Right cardiac atrium (tissue), 5 donors: ENCODE results near the gene NOLC1. TPM values are rescaled to one million over a fixed set of nuclear protein-coding genes. Genes with fewer than 3 reads are reported as not detected.
A peak's percentile ranks its signal among the peaks of the same experiment; 100 is the strongest.

Experiments used
- ATAC-seq, 2 donors: fragments of 200-7000 bp; cut with Tn5 transposase; one replicate each; pipeline versions ENCODE4 v1.8.0 to v1.9.1; 2020; ENCODE audit warnings: moderate library complexity in 2 of 2, mild to moderate bottlenecking in 1 of 2
- DNase-seq, 3 donors: peaks; one replicate each; pipeline ENCODE4 v3.0.0-alpha.2; 2020
- H3K27ac ChIP-seq: one replicate; pipeline ENCODE4 v1.5.1; 2013; ENCODE audit warnings: mild to moderate bottlenecking, low read length, control low read depth, moderate library complexity
- H3K27me3 ChIP-seq: one replicate; pipeline ENCODE4 v1.6.1; 2013; ENCODE audit not compliant: control insufficient read depth, insufficient read depth
- H3K4me1 ChIP-seq: one replicate; pipeline ENCODE4 v1.6.1; 2013; ENCODE audit warnings: low read length; ENCODE audit not compliant: control insufficient read depth, insufficient read depth
- H3K4me3 ChIP-seq: one replicate; pipeline ENCODE4 v1.5.1; 2013; ENCODE audit warnings: low read length, control low read depth
- H3K9me3 ChIP-seq: one replicate; pipeline ENCODE4 v1.6.1; 2013; ENCODE audit warnings: low read length; ENCODE audit not compliant: control insufficient read depth
- WGBS: extraction: QIAGEN DNeasy Blood & Tissue Kit; methylation state at CpG from one replicate; pipeline ENCODE4 v1.1.7; 2013; 5-methylcytosine and 5-hydroxymethylcytosine counted together
- intact Hi-C, 4 donors: fragments of 100-400 bp; cut with DNase I; formaldehyde crosslinking; loops; one replicate each; pipeline versions ENCODE4 v1.11.0 to v1.14.0; 2022 to 2023
- polyA plus RNA-seq: library from polyadenylated mRNA; stranded (reverse); fragments of 200-250 nt; gene quantifications from one replicate; pipeline ENCODE4 v1.2.3, GENCODE V29; 2013
- total RNA-seq, 4 donors: library from RNA; stranded (reverse); fragmentation: NEBNext Ultra II Directional; extraction: Animal tissue kit (Norgen Biotek cat#: 25700); gene quantifications; one replicate each; pipeline ENCODE4 v1.2.1, GENCODE V29; 2021
- donor health status: healthy with polysubstance abuse.
- donor health status: DM: no; HTN: yes; CAD: no.
- donor health status: DM: no; HTN: no; CAD: no.
- donor health status: DM: no; HTN: yes; CAD: no; lungs with severe emphysema.
- donor health status: DM: yes; HTN: yes; CAD: no.

NOLC1 gene
- total and polyA plus RNA-seq, 5 donors = 18.4 to 38.0 (median 30.1) TPM

DNA sequence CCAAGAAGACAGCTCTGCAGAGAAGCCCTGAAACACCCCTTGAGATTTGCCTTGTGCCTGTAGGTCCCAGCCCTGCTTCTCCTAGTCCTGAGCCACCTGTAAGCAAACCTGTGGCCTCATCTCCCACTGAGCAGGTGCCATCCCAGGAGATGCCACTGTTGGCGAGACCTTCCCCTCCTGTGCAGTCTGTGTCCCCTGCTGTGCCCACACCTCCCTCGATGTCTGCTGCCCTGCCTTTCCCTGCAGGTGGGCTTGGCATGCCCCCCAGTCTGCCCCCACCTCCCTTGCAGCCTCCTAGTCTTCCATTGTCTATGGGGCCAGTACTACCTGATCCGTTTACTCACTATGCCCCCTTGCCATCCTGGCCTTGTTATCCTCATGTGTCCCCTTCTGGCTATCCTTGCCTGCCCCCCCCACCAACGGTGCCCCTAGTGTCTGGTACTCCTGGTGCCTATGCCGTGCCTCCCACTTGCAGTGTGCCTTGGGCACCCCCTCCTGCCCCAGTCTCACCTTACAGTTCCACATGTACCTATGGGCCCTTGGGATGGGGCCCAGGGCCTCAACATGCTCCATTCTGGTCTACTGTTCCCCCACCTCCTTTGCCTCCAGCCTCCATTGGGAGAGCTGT is 11.2 kb upstream of the NOLC1 start:
- ATAC-seq = no peak
- intact Hi-C loops = no loop called here
- WGBS = 92% methylated on average over 5 of the region's 5 CpGs
- Histone ChIP-seq H3K9me3 (no peaks in the 10 kb centered on the region), H3K27me3 (no peaks in the 10 kb centered on the region), H3K27ac (no peak overlapping the region), H3K4me3 (no peak overlapping the region), H3K4me1 (no peaks in the 10 kb centered on the region)
- DNase-seq = no peak

DNA sequence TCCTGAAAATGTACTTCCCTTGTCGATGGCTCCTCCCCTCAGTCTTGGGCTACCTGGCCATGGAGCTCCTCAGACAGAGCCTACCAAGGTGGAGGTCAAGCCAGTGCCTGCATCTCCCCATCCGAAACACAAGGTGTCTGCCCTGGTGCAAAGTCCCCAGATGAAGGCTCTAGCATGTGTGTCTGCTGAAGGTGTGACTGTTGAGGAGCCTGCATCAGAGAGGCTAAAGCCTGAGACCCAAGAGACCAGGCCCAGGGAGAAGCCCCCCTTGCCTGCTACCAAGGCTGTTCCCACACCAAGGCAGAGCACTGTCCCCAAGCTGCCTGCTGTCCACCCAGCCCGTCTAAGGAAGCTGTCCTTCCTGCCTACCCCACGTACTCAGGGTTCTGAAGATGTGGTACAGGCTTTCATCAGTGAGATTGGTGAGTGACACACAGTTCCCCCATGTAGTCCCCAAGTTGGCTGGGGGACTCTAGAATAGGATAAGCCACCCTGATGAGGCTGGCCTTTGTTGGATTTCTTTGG is 10.5 kb upstream of the NOLC1 start:
- DNase-seq = no peak
- no peak overlapping the region for H3K4me3 ChIP-seq
- H3K9me3 ChIP-seq = no peaks in the 10 kb centered on the region
- H3K4me1 ChIP-seq = no peaks in the 10 kb centered on the region
- WGBS = 88% methylated on average over 4 of the region's 4 CpGs
- no peak overlapping the region for H3K27ac ChIP-seq
- no peaks in the 10 kb centered on the region for H3K27me3 ChIP-seq
- ATAC-seq = no peak
- intact Hi-C loops = no loop called here

DNA sequence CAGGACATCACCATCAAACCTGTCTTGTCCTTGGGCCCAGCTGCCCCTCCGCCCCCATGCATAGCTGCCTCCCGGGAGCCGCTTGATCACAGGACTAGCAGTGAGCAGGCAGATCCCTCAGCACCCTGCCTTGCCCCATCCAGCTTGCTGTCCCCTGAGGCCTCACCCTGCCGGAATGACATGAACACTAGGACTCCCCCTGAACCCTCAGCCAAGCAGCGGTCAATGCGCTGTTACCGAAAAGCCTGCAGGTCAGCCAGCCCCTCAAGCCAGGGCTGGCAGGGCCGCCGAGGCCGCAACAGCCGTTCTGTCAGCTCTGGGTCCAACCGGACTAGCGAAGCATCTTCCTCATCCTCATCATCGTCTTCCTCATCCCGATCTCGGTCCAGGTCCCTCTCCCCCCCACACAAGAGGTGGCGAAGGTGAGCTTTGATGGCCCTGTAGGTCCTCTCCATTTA is 5.2 kb upstream of the NOLC1 start:
- no peaks in the 10 kb centered on the region for H3K27me3 ChIP-seq
- H3K4me1 ChIP-seq = peaks cover 2% of the 10 kb centered on the region
- no peak overlapping the region for H3K4me3 ChIP-seq
- H3K9me3 ChIP-seq = no peaks in the 10 kb centered on the region
- 89% methylated on average over 17 of the region's 17 CpGs for WGBS
- ATAC-seq (no peak), DNase-seq (no peak)
- intact Hi-C loops = no loop called here
- H3K27ac ChIP-seq = no peak overlapping the region

DNA sequence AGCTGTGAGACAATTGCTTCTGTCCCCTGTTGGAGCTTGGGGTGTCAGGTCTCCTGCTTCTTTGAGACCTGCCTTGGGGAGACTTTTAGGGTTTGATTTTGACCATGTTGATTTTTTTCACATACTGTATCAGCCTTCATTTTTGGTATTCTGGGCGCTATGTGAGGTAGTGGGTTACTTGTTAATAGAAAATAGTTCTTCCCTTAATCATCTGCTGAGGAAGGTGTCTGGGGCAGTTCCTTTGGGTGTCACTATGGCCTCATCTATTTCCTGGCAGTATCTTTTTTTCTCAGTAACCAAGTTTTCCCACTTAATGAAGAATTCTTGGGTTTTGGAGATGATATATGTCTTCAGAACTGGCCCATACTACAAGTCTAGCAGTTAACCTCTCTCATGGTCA is 4.6 kb upstream of the NOLC1 start:
- Histone ChIP-seq H3K4me1 (peaks cover 2% of the 10 kb centered on the region), H3K9me3 (no peaks in the 10 kb centered on the region), H3K27me3 (no peaks in the 10 kb centered on the region), H3K27ac (no peak overlapping the region), H3K4me3 (no peak overlapping the region)
- WGBS = 95% methylated on average over 1 of the region's 1 CpG
- no peak for ATAC-seq
- intact Hi-C loops = no loop called here
- DNase-seq = no peak

DNA sequence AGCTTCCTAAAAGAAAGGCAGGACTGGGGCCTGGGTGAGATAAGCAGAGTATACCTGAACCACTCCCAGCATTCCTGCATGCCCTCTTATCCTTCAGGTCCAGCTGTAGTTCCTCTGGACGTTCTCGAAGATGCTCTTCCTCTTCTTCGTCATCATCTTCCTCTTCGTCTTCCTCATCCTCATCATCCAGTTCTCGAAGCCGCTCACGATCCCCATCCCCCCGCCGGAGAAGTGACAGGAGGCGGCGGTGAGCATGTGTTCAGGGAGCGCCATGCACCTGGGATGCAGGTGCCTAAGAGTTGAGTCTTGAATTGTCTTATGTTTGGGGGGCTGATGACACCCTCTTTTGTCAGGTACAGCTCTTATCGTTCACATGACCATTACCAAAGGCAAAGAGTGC is 3.9 kb upstream of the NOLC1 start:
- no peaks in the 10 kb centered on the region for H3K9me3 ChIP-seq
- no peak for DNase-seq
- 93% methylated on average over 13 of the region's 13 CpGs for WGBS
- intact Hi-C loops = no loop called here
- no peaks in the 10 kb centered on the region for H3K27me3 ChIP-seq
- no peak overlapping the region for H3K4me3 ChIP-seq
- no peak overlapping the region for H3K27ac ChIP-seq
- H3K4me1 ChIP-seq = peaks cover 2% of the 10 kb centered on the region
- no peak for ATAC-seq

DNA sequence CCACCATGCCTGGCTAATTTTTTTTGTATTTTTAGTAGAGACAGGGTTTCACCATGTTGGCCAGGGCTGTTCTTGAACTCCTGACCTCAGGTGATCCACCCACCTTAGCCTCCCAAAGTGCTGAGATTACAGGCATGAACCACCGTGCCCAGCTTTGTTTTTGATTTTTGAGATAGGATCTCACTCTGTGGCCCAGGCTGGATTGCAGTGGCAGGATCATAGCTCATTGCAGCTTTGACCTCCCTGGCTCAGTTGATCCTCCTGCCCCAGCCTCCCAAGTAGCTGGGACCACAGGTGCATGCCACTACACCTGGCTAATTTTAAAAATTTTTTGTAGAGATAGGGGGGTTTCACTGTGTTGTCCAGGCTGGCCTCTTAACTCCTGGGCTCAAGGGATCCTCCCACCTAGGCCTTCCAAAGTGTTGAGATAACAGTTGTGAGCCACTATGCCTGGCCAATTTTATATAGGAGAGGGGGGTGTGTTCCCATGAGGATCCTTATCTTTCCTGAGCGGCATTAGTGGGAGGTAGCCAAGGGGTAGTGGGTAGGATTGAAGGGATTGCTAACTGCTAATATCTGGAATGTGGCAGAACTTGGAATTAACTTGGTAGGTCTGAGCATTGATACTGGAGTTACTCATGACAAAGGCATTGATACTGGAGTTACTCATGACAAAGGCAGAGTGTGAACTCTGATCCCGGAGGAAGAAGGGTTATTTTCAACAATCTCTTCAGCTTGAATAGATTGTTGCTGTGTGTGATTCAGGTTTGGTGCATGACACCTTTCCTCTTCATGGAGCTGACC is 1.0 kb upstream of the NOLC1 start:
- no peak for DNase-seq
- Histone ChIP-seq H3K27me3 (no peaks in the 10 kb centered on the region), H3K27ac (peak overlapping the region; percentile 71), H3K4me3 (no peak overlapping the region), H3K9me3 (no peaks in the 10 kb centered on the region), H3K4me1 (peaks cover 2% of the 10 kb centered on the region)
- WGBS = 60% methylated on average over 3 of the region's 3 CpGs
- no peak for ATAC-seq
- intact Hi-C loops = loop anchor here in 1 of 4 donors (10.0 kb wide), 1 partner anchor 74 kb away; the partner anchor contains the start of gene ELOVL3

DNA sequence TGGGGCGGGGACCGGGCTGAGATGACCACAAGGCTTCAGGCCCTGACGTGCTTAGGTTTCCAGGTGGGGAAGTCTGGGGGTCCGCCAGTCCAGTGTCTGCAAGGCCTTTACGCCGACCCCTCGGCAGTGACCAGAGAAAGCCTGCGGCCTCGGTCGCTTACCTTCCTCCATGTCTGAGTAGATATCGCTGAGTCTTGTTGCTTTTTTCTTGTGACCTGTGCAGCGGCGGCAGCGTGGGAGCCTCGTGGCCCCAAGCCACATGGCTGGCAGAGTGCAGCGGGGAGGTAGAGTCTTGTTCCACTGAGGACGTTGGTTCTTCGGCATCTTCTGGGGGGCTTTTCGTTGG is 329 bp downstream of the NOLC1 start:
- peak; percentile 23 to 46 for ATAC-seq
- intact Hi-C loops = loop anchor here in 1 of 4 donors (10.0 kb wide), 1 partner anchor 72 kb away; the partner anchor contains the start of gene ELOVL3
- H3K27ac ChIP-seq = peak overlapping the region; percentile 79
- under 1% methylated on average over 19 of the region's 19 CpGs for WGBS
- H3K4me3 ChIP-seq = peak overlapping the region; percentile 84
- DNase-seq = no peak
- H3K27me3 ChIP-seq = no peaks in the 10 kb centered on the region
- no peaks in the 10 kb centered on the region for H3K9me3 ChIP-seq
- peaks cover 2% of the 10 kb centered on the region for H3K4me1 ChIP-seq

DNA sequence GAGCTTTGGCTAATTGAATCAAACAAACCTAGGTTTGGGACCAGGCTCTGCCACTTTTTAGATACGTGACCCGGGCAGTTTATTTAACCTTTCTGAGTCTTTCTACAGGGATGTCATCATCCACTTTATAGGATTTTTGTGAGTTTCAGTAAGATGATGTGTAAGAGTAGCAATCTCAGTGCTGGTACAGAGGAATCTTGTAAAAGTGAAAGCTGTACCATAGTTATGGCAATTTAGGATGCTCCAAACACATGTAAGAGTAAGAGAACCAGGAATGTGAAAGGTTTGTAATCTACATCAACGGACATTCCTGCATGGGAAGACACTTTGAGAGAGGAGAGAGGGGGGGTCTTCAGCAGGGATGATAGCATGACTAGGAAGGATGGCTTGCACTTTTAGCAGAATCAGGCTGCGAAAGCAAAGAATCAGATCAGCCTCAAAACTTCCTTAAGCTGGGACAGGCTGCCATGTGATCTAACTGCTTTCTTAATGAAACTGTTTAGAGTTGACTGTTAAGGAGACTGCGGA is 968 bp downstream of the NOLC1 start:
- Histone ChIP-seq H3K27me3 (no peaks in the 10 kb centered on the region), H3K9me3 (no peaks in the 10 kb centered on the region), H3K4me1 (peaks cover 2% of the 10 kb centered on the region), H3K4me3 (peak overlapping the region; percentile 84), H3K27ac (no peak overlapping the region)
- DNase-seq (no peak), ATAC-seq (no peak)
- 36% methylated on average over 5 of the region's 5 CpGs for WGBS
- intact Hi-C loops = loop anchor here in 1 of 4 donors (10.0 kb wide), 1 partner anchor 72 kb away; the partner anchor contains the start of gene ELOVL3

DNA sequence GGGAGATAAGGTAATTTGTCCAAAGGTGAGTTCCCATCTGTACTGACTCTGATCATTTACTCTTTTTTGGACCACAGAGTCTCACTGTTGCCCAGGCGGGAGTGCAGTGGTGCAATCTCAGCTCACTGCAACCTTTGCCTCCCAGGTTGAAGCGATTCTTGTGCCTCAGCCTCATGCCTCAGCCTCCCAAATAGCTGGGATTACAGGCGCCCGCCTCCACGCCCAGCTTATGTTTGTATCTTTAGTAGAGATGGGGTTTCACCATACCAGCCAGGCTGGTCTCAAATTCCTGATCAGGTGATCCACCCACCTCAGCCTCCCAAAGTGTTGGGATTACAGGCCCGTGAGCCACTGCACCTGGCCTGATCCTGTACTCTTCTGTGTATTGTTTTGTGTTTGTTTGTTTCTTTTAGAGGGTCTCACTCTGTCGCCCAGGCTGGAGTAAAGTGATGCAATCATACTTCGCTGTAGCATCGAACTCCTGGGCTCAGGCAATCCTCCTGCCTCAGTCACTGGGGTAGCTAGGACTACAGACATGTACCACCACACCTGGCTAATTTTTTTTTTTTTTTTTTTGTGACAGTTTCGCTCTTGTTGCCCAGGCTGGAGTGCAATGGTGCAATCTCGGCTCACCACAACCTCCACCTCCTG is 2.4 kb downstream of the NOLC1 start:
- 95% methylated on average over 11 of the region's 11 CpGs for WGBS
- intact Hi-C loops = loop anchor here in 1 of 4 donors (10.0 kb wide), 1 partner anchor 70 kb away; the partner anchor contains the start of gene ELOVL3

DNA sequence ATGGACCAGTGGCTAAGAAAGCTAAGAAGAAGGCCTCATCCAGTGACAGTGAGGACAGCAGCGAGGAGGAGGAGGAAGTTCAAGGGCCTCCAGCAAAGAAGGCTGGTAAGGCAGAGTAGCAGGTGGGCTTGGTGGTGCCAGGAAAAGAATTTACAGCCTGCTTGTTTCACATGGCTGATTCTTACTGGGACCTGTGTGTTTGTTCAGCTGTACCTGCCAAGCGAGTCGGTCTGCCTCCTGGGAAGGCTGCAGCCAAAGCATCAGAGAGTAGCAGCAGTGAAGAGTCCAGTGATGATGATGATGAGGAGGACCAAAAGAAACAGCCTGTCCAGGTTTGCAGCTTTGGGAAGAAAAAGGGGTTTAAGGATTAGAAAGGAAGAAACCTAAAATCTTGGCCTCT is 5.0 kb downstream of the NOLC1 start:
- no peak for DNase-seq
- H3K27ac ChIP-seq = no peak overlapping the region
- ATAC-seq = no peak
- no peaks in the 10 kb centered on the region for H3K27me3 ChIP-seq
- H3K9me3 ChIP-seq = no peaks in the 10 kb centered on the region
- H3K4me1 ChIP-seq = no peaks in the 10 kb centered on the region
- 93% methylated on average over 3 of the region's 3 CpGs for WGBS
- H3K4me3 ChIP-seq = no peak overlapping the region
- intact Hi-C loops = loop anchor here in 1 of 4 donors (10.0 kb wide), 1 partner anchor 68 kb away; the partner anchor contains the start of gene ELOVL3

More for the DNA sequence above, 2.4 kb downstream of the NOLC1 start:
- Histone ChIP-seq H3K27me3 (no peaks in the 10 kb centered on the region), H3K9me3 (no peaks in the 10 kb centered on the region), H3K4me3 (no peak overlapping the region), H3K4me1 (peaks cover 2% of the 10 kb centered on the region), H3K27ac (no peak overlapping the region)
- ATAC-seq (no peak), DNase-seq (no peak)
